Measurements from ENCODE around the gene NRIP1. TPM values are rescaled to one million over a fixed set of nuclear protein-coding genes. Genes with fewer than 3 reads are reported as not detected.

The NRIP1 gene
- total and polyA plus RNA-seq, 10 of the 15 experiments (the other 5 are each of a cell fraction or from before 2014, with no cell fraction given), result 2.9 to 26.1 (median 9.3) TPM

DNA sequence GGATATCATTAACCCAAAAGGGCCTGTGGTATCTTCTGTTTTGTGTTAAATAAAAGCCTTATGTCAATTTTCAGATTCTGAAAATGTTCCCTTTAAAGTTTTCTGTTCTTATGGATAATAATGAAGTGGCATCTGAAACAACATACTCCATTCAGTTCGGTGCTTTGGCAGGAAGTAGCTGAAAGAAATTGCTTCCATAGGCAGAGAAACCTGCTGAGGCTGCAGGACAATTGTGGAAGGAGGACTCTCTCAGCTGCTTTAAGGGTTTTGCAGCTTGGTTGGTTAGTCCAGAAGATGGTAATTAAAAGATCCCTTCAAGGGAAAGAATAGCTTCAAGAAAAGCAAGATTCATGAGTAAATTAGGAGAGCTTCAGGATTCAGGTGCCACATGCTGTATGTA lies 30.5 kb upstream of the NRIP1 start:
- 0% methylated on average over 1 of the region's 1 CpG for WGBS (ENCODE audit: insufficient coverage, insufficient replicate concordance, low lambda C conversion rate, missing lambda C conversion rate)
- in situ Hi-C loops (cut with MboI), result no loop called here

More for the DNA sequence above, 30.5 kb upstream of the NRIP1 start:
- no peak overlapping the region for H3K4me2 ChIP-seq (ENCODE audit: control insufficient read depth, insufficient read depth)
- H3K4me3 ChIP-seq, result no peak overlapping the region
- no peaks in the 10 kb centered on the region for H3K9me3 ChIP-seq (replicated peaks; ENCODE audit: control insufficient read depth, insufficient read depth, low read length)
- no peaks in the 10 kb centered on the region for H3K4me1 ChIP-seq (ENCODE audit: control insufficient read depth, insufficient read depth, low read length)
- no peak overlapping the region for H3K27ac ChIP-seq (ENCODE audit: control insufficient read depth, insufficient read depth)
- no peaks in the 10 kb centered on the region for H3K36me3 ChIP-seq (ENCODE audit: control insufficient read depth in 2 of 2, insufficient read depth in 2 of 2, low read length in 1 of 2)
- ChIA-PET CTCF (interaction anchor here (1.0 to 1.6 kb wide), 2 partner anchors 18 to 23 kb away, joined by 3 to 4 read pairs; no protein-coding TSS in a partner anchor), RAD21 (ENCODE audit: unreplicated experiment) (no interaction called here), POLR2A (no interaction called here), SMC1A (ENCODE audit: uncharacterized antibody, unreplicated experiment) (interaction anchor here (0.8 to 1.5 kb wide), 3 partner anchors 14 to 446 kb away, joined by 3 to 4 read pairs (median 3); no protein-coding TSS in a partner anchor)
- no peak overlapping the region for H2AFZ ChIP-seq (ENCODE audit: control insufficient read depth, low read depth, low read length)
- FAIRE-seq (no peak), DNase-seq (ENCODE audit: low read depth, low spot score) (no peak), ATAC-seq (no peak)
- H3K27me3 ChIP-seq (replicated peaks in 1 of 2; ENCODE audit: control insufficient read depth in 2 of 2, insufficient read depth in 2 of 2, low read length in 1 of 2), result no peaks in the 10 kb centered on the region
- H3K9ac ChIP-seq (ENCODE audit: control insufficient read depth, insufficient read depth, low read length), result no peak overlapping the region
- intact Hi-C loops (cut with micrococcal nuclease; ENCODE audit: unreplicated experiment), result no loop called here
- BruUV-seq (replicated peaks), result no TSS peak
- TF ChIP-seq SMC3 (IDR thresholded peaks at IDR 0.05; ENCODE audit: borderline replicate concordance, low read length) (no peak), JUNB (IDR thresholded peaks at IDR 0.05) (no peak), NR2F1 (conservative IDR thresholded peaks at IDR 0.05) (no peak), NR2C2 (IDR thresholded peaks at IDR 0.05; ENCODE audit: borderline replicate concordance, control insufficient read depth, insufficient read length, low read depth) (no peak), NFYB (IDR thresholded peaks at IDR 0.05; ENCODE audit: insufficient read depth, low read depth, low read length) (no peak), IRF4 (IDR thresholded peaks at IDR 0.05; ENCODE audit: low read depth, low read length) (no peak), MEF2A (IDR thresholded peaks at IDR 0.05; ENCODE audit: insufficient read depth, low read depth, low read length) (no peak), ETV6 (conservative IDR thresholded peaks at IDR 0.05 in 1 of 2, IDR thresholded peaks at IDR 0.05 in 1 of 2; ENCODE audit: borderline replicate concordance in 1 of 2, low read depth in 1 of 2) (no peak), EED (IDR thresholded peaks at IDR 0.05; ENCODE audit: low read depth) (no peak), YY1 (IDR thresholded peaks at IDR 0.05; ENCODE audit: low read depth, low read length) (no peak), STAT1 (conservative IDR thresholded peaks at IDR 0.05) (no peak), ZNF207 (IDR thresholded peaks at IDR 0.05; ENCODE audit: borderline replicate concordance) (no peak), RAD51 (IDR thresholded peaks at IDR 0.05) (no peak)
- TF ChIP-seq, protein P1, sequence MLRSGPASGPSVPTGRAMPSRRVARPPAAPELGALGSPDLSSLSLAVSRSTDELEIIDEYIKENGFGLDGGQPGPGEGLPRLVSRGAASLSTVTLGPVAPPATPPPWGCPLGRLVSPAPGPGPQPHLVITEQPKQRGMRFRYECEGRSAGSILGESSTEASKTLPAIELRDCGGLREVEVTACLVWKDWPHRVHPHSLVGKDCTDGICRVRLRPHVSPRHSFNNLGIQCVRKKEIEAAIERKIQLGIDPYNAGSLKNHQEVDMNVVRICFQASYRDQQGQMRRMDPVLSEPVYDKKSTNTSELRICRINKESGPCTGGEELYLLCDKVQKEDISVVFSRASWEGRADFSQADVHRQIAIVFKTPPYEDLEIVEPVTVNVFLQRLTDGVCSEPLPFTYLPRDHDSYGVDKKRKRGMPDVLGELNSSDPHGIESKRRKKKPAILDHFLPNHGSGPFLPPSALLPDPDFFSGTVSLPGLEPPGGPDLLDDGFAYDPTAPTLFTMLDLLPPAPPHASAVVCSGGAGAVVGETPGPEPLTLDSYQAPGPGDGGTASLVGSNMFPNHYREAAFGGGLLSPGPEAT (IDR thresholded peaks at IDR 0.05; ENCODE audit: low read depth), result no peak
- TF ChIP-seq, protein P2, sequence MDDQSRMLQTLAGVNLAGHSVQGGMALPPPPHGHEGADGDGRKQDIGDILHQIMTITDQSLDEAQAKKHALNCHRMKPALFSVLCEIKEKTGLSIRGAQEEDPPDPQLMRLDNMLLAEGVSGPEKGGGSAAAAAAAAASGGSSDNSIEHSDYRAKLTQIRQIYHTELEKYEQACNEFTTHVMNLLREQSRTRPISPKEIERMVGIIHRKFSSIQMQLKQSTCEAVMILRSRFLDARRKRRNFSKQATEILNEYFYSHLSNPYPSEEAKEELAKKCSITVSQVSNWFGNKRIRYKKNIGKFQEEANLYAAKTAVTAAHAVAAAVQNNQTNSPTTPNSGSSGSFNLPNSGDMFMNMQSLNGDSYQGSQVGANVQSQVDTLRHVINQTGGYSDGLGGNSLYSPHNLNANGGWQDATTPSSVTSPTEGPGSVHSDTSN (IDR thresholded peaks at IDR 0.05; ENCODE audit: insufficient replicate concordance, low read depth, low read length), result no peak
- TF ChIP-seq, protein P3, sequence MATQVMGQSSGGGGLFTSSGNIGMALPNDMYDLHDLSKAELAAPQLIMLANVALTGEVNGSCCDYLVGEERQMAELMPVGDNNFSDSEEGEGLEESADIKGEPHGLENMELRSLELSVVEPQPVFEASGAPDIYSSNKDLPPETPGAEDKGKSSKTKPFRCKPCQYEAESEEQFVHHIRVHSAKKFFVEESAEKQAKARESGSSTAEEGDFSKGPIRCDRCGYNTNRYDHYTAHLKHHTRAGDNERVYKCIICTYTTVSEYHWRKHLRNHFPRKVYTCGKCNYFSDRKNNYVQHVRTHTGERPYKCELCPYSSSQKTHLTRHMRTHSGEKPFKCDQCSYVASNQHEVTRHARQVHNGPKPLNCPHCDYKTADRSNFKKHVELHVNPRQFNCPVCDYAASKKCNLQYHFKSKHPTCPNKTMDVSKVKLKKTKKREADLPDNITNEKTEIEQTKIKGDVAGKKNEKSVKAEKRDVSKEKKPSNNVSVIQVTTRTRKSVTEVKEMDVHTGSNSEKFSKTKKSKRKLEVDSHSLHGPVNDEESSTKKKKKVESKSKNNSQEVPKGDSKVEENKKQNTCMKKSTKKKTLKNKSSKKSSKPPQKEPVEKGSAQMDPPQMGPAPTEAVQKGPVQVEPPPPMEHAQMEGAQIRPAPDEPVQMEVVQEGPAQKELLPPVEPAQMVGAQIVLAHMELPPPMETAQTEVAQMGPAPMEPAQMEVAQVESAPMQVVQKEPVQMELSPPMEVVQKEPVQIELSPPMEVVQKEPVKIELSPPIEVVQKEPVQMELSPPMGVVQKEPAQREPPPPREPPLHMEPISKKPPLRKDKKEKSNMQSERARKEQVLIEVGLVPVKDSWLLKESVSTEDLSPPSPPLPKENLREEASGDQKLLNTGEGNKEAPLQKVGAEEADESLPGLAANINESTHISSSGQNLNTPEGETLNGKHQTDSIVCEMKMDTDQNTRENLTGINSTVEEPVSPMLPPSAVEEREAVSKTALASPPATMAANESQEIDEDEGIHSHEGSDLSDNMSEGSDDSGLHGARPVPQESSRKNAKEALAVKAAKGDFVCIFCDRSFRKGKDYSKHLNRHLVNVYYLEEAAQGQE (IDR thresholded peaks at IDR 0.05; ENCODE audit: low read depth, low read length), result no peak
- H3K79me2 ChIP-seq (ENCODE audit: control insufficient read depth, insufficient read depth, low read length), result no peaks in the 10 kb centered on the region
- no peaks in the 10 kb centered on the region for H4K20me1 ChIP-seq (ENCODE audit: control insufficient read depth, insufficient read depth)

Measured in GM12878 (cell line).